Measurements from ENCODE around the gene MYO19. TPM values are rescaled to one million over a fixed set of nuclear protein-coding genes. Genes with fewer than 3 reads are reported as not detected.
A peak's percentile ranks its signal among the peaks of the same experiment; 100 is the strongest.

Gene MYO19
- total and polyA plus RNA-seq, 9 of the 15 experiments (the other 6 are each of a cell fraction or from before 2014, with no cell fraction given): 21.6 to 176 (median 129) TPM

- TF ChIP-seq GMEB1 (CRISPR knock-in tag; IDR thresholded peaks at IDR 0.05): peak; percentile 91
- TF ChIP-seq MGA (IDR thresholded peaks at IDR 0.05): peak; percentile 61
- no peak for TF ChIP-seq RBM22 (IDR thresholded peaks at IDR 0.05; ENCODE audit: low read depth, low read length, poor library complexity, severe bottlenecking)
- no peak for TF ChIP-seq NCOA6 (IDR thresholded peaks at IDR 0.05)
- TF ChIP-seq CHD2 (IDR thresholded peaks at IDR 0.05; ENCODE audit: low read depth, low read length): no peak
- no peak for TF ChIP-seq COPS2 (conservative IDR thresholded peaks at IDR 0.05)
- 0 out of 2 replicates have a peak, but pooled peaks have one; percentile 42 for TF ChIP-seq NFATC3 (IDR thresholded peaks at IDR 0.05)
- TF ChIP-seq LEF1 (IDR thresholded peaks at IDR 0.05): no peak
- no peak for TF ChIP-seq ZNF740 (CRISPR knock-in tag; IDR thresholded peaks at IDR 0.05)
- no peak for TF ChIP-seq ZNF740 (tag; IDR thresholded peaks at IDR 0.05)
- TF ChIP-seq ZNF511 (CRISPR knock-in tag; IDR thresholded peaks at IDR 0.05): no peak
Observed at GRCh38 chr17:36486204-36487194, 48.2 kb downstream of the MYO19 start, which contains the start of gene ZNHIT3 (continued).

Data from K562 (cell line).